ENCODE results near the gene AZIN2. TPM values are rescaled to one million over a fixed set of nuclear protein-coding genes. Genes with fewer than 3 reads are reported as not detected.

Gene AZIN2
- total and polyA plus RNA-seq, 3 donors from 2014 or later, result 38.2 to 68.7 (median 56.9) TPM

DNA sequence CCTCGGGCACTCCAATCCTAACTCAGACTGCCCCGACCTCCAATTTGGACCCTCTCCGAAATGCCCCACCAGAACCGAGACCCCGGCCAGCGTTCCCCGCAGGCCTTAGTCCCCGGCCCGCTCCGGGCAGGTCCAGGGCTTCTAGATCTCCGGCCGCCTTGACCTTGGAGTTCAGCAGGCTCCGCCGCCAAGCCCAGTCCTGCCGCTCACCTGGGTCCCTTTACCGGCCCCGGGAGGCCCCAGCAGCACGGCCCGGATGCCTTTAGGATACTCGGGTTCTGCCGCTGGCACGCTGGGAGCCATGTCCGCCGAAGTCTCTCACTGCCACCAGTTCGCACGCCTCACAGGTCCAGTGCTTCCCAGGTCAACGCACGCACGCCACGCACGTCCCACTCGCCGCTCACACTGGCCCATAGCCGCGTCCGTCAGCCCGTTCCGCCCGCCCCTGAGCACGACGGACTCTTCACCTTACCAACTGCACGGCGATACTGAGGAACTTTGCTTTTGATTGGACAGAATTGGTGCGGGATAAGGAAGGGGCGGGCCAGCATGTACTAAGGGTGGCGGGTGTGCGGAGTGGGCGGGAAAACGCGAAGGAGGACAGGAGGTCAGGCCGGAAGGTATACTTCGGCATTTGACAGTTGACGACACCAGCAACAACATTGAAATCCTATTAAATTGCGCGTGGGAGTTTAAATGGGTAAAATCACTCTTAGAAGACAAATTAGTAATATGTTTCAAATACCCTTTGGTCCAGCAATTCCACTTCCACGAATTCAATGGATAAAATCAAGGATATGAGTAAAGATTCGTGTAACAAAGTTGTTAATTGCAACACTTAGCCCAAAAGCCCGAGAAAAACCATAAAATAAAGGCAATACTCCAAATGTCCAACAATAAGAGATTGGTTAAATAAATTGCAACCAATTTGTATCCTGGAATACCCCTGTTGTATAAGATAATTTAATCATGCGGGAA lies 44.1 kb upstream of the AZIN2 start, which contains the start of gene AK2:
TSS of gene AK2 (minus strand) at position 358 of the 978 bp plus-strand sequence. CDS start at position 303, 55 bp downstream.
- intact Hi-C loops (cut with DNase I; ENCODE audit: low total_unique reads), result no loop called here
- H3K27me3 ChIP-seq, result no peaks in the 10 kb centered on the region
- peaks cover 5% of the 10 kb centered on the region for H3K4me1 ChIP-seq
- H3K27ac ChIP-seq, result peak within 1 kb of the TSS; percentile 70 to 79
- peak; percentile 99 for DNase-seq
- TF ChIP-seq, protein P1, sequence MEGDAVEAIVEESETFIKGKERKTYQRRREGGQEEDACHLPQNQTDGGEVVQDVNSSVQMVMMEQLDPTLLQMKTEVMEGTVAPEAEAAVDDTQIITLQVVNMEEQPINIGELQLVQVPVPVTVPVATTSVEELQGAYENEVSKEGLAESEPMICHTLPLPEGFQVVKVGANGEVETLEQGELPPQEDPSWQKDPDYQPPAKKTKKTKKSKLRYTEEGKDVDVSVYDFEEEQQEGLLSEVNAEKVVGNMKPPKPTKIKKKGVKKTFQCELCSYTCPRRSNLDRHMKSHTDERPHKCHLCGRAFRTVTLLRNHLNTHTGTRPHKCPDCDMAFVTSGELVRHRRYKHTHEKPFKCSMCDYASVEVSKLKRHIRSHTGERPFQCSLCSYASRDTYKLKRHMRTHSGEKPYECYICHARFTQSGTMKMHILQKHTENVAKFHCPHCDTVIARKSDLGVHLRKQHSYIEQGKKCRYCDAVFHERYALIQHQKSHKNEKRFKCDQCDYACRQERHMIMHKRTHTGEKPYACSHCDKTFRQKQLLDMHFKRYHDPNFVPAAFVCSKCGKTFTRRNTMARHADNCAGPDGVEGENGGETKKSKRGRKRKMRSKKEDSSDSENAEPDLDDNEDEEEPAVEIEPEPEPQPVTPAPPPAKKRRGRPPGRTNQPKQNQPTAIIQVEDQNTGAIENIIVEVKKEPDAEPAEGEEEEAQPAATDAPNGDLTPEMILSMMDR (IDR thresholded peaks at IDR 0.05), result no peak
- TF ChIP-seq POLR2A (IDR thresholded peaks at IDR 0.05), result no peak
- no peaks in the 10 kb centered on the region for H3K9me3 ChIP-seq
- no peaks in the 10 kb centered on the region for H3K36me3 ChIP-seq (ENCODE audit: low read depth, missing control alignments)
- peak within 1 kb of the TSS; percentile 78 to 95 for H3K4me3 ChIP-seq
- 3 to 5% methylated on average over 26 to 59 of the region's 59 CpGs for WGBS, 2 donors

DNA sequence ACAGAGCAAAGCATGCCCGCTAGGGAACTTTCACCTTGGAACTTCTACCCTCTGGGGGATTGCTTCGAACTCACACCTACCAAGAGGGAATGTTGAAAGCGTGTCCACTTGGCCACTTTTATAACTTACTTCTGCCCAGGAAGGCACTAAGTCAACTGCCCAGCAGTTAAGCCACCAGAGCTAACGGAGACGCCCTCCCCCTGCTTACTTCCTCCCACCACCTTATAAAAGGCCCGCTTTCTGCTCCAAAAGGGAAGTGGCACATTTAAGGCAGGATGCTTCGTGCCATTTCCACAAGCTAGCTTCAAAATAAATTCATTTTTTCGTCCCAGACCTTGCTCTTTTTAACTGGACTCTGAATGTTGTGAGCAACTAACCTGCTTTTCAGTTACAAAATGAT lies 41.1 kb upstream of the AZIN2 start:
- WGBS, 2 donors, result 82 to 83% methylated on average over 8 of the region's 8 CpGs
- intact Hi-C loops (cut with DNase I; ENCODE audit: low total_unique reads), result no loop called here
- Histone ChIP-seq H3K4me1 (peaks cover 5% of the 10 kb centered on the region), H3K4me3 (no peak overlapping the region), H3K27me3 (no peaks in the 10 kb centered on the region), H3K27ac (no peak overlapping the region), H3K9me3 (no peaks in the 10 kb centered on the region), H3K36me3 (ENCODE audit: low read depth, missing control alignments) (no peaks in the 10 kb centered on the region)
- no peak for DNase-seq
- no peak for TF ChIP-seq POLR2A (IDR thresholded peaks at IDR 0.05)
- TF ChIP-seq, protein P1 (IDR thresholded peaks at IDR 0.05), result no peak

DNA sequence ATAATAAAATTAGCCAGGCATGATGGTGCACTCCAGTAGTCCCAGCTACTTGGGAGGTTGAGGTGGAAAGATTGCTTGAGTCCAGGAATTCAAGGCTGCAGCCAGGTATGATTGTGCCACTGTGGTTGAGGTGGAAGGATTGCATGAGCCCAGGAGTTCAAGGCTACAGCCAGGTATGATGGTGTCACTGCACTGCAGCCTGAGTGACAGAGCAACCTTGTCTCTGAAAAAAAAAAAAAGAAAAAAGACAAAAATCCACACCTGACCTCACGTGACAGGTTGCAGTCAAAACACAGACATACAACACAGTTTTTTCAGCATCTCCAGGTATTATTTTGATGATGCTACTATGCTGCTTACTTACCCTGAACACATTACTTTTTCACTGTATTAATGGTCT lies 39.9 kb upstream of the AZIN2 start:
- H3K27me3 ChIP-seq, result no peaks in the 10 kb centered on the region
- 81 to 87% methylated on average over 1 of the region's 1 CpG for WGBS, 2 donors
- intact Hi-C loops (cut with DNase I; ENCODE audit: low total_unique reads), result no loop called here
- DNase-seq, result no peak
- no peak overlapping the region for H3K4me3 ChIP-seq
- no peaks in the 10 kb centered on the region for H3K9me3 ChIP-seq
- TF ChIP-seq POLR2A (IDR thresholded peaks at IDR 0.05), result no peak
- TF ChIP-seq, protein P1 (IDR thresholded peaks at IDR 0.05), result no peak
- H3K36me3 ChIP-seq (ENCODE audit: low read depth, missing control alignments), result no peaks in the 10 kb centered on the region
- H3K27ac ChIP-seq, result no peak overlapping the region
- no peaks in the 10 kb centered on the region for H3K4me1 ChIP-seq

DNA sequence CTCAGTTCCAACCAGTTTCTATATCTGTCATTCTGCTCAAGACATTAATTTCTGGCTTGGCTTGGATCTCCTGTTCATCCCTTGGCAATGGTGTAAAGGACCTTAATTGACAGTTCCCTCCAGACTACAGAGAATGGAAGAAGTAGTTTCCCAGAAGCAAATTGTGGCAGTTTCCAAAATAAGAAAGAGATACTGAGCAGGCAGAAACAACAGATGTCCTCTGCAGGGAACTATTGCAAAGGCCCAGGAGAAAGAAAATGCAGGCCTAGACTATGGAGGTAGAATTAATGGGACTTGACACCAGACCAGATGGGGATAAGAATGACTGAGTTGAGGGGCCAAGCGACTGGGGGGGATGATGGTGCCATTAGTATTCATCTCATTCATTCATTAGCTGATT lies 38.1 kb upstream of the AZIN2 start:
- intact Hi-C loops (cut with DNase I; ENCODE audit: low total_unique reads), result no loop called here
- no peak for DNase-seq
- Histone ChIP-seq H3K9me3 (no peaks in the 10 kb centered on the region), H3K27me3 (no peaks in the 10 kb centered on the region), H3K4me3 (no peak overlapping the region), H3K4me1 (no peaks in the 10 kb centered on the region), H3K27ac (no peak overlapping the region), H3K36me3 (ENCODE audit: low read depth, missing control alignments) (no peaks in the 10 kb centered on the region)
- TF ChIP-seq, protein P1 (IDR thresholded peaks at IDR 0.05), result no peak
- TF ChIP-seq POLR2A (IDR thresholded peaks at IDR 0.05), result no peak
- WGBS, 2 donors, result 4 to 100% methylated on average over 1 of the region's 1 CpG
